HAP-1 (cell line): Measurements from ENCODE around the gene ACOT9.
A peak's percentile ranks its signal among the peaks of the same experiment; 100 is the strongest.
"Not testable (repeated sequence)": the region's sequence is repeated elsewhere in the genome, so short reads cannot be mapped to it uniquely, and the experiment has no call there.

Experiments used
- DNase-seq, 2 experiments: peaks; one replicate each; pipeline ENCODE4 v3.0.0-alpha.2; 2016 to 2020; ENCODE audit warnings: low spot score in 2 of 2
- H3K27me3 ChIP-seq: fragments of 250-450 bp; sonication (Bioruptor Pico); 2 replicates; pipeline ENCODE4 v1.5.1; 2020; ENCODE audit warnings: low read depth, mild to moderate bottlenecking, moderate library complexity
- H3K36me3 ChIP-seq: fragments of 250-450 bp; sonication (Bioruptor Pico); replicated peaks from 2 replicates; pipeline ENCODE4 v1.5.1; 2020; ENCODE audit warnings: mild to moderate bottlenecking
- H3K4me1 ChIP-seq: fragments of 250-450 bp; sonication (Bioruptor Pico); 2 replicates; pipeline ENCODE4 v1.5.1; 2020; ENCODE audit warnings: mild to moderate bottlenecking
- H3K4me3 ChIP-seq: fragments of 250-450 bp; sonication (Bioruptor Pico); 2 replicates; pipeline ENCODE4 v1.5.1; 2020; ENCODE audit warnings: mild to moderate bottlenecking, moderate library complexity
- H3K9me3 ChIP-seq: fragments of 250-450 bp; sonication (Bioruptor Pico); 2 replicates; pipeline ENCODE4 v1.5.1; 2020; ENCODE audit warnings: mild to moderate bottlenecking, moderate library complexity
- in situ Hi-C: fragments of 300-500 bp; cut with MboI; formaldehyde crosslinking; loops from 3 replicates; pipeline ENCODE4 v1.14.3; 2020; ENCODE audit warnings: low sequenced_read_pairs, inconsistent platforms, mixed read lengths

The ACOT9 gene

GRCh38 chrX:23782455-23782854, 39.4 kb upstream of the ACOT9 start:
- DNase-seq = no peak
- Histone ChIP-seq H3K36me3 (peaks cover 12% of the 10 kb centered on the region), H3K4me1 (peaks cover 18% of the 10 kb centered on the region), H3K27me3 (no peaks in the 10 kb centered on the region), H3K9me3 (no peaks in the 10 kb centered on the region), H3K4me3 (peak overlapping the region; percentile 69)
- in situ Hi-C loops = loop anchor here (10.0 kb wide), 1 partner anchor 122 kb away; the partner anchor contains the start of genes APOO and CXorf58

DNA sequence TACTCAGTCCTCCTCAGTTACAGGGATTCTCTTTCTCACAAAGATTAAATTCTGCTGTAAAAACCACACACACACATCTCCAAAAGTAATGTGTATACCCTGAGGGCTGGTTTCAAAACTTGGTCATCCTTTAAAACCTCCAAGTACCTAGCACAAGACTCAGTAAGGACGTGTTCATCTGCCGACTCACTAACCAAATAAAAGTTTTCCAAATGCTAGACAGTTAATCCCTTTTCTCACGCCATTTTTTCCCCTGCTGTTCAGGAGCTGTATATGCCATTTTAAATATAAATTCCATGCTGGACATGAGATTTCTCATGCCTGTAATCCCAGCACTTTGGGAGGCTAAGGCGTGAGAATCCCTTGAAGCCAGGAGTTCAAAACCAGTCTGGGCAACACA, 35.9 kb upstream of the ACOT9 start:
- H3K4me3 ChIP-seq = no peak overlapping the region
- in situ Hi-C loops = no loop called here
- H3K27me3 ChIP-seq = no peaks in the 10 kb centered on the region
- peaks cover 15% of the 10 kb centered on the region for H3K4me1 ChIP-seq
- no peaks in the 10 kb centered on the region for H3K36me3 ChIP-seq
- no peaks in the 10 kb centered on the region for H3K9me3 ChIP-seq
- DNase-seq = peak; percentile 32 to 40

GRCh38 chrX:23776363-23776762, 33.3 kb upstream of the ACOT9 start:
- no peak overlapping the region for H3K4me3 ChIP-seq
- DNase-seq = no peak
- in situ Hi-C loops = no loop called here
- peaks cover 3% of the 10 kb centered on the region; the same call in 1 of the 2 replicates for H3K4me1 ChIP-seq
- H3K27me3 ChIP-seq = no peaks in the 10 kb centered on the region
- H3K36me3 ChIP-seq = no peaks in the 10 kb centered on the region
- H3K9me3 ChIP-seq = no peaks in the 10 kb centered on the region

DNA sequence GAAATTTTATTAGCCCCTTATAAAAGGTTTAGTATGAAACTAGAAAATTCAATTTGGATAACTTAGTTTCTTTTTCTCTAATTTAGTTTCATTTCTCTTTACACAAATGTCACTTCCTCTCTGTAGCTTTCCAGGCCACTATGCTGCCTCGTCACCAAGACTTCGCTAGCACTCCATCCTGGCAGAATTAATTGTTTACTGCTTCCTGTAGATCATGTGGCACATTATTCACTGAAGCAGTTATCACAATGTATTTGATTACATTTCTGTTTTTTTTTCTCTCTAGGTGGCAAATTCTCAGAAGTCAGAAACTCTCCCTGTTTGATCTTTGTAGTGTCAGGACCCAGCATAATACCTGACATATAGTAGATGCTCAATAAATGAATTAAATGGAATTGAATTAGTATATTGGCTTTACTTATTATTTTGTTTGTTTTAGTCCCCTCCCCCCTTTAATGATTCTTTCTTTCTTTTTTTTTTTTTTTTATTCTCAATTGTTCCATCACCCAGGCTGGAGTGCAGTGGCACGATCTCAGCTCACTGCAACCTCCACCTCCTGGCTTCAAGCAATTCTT, 30.6 kb upstream of the ACOT9 start:
- no peak overlapping the region for H3K4me3 ChIP-seq
- no peaks in the 10 kb centered on the region for H3K9me3 ChIP-seq
- in situ Hi-C loops = no loop called here
- no peaks in the 10 kb centered on the region for H3K27me3 ChIP-seq
- no peaks in the 10 kb centered on the region for H3K4me1 ChIP-seq
- DNase-seq = no peak
- no peaks in the 10 kb centered on the region for H3K36me3 ChIP-seq

GRCh38 chrX:23771086-23771485, 28.0 kb upstream of the ACOT9 start:
- H3K4me3 ChIP-seq, H3K36me3 ChIP-seq, H3K9me3 ChIP-seq, H3K4me1 ChIP-seq, DNase-seq, in situ Hi-C loops, H3K27me3 ChIP-seq: not testable (repeated sequence)

GRCh38 chrX:23770142-23770541, 27.1 kb upstream of the ACOT9 start:
- DNase-seq = no peak
- in situ Hi-C loops = no loop called here
- Histone ChIP-seq H3K36me3 (no peaks in the 10 kb centered on the region), H3K4me3 (no peak overlapping the region), H3K9me3 (peaks cover 6% of the 10 kb centered on the region; the same call in 1 of the 2 replicates), H3K27me3 (no peaks in the 10 kb centered on the region), H3K4me1 (no peaks in the 10 kb centered on the region)

DNA sequence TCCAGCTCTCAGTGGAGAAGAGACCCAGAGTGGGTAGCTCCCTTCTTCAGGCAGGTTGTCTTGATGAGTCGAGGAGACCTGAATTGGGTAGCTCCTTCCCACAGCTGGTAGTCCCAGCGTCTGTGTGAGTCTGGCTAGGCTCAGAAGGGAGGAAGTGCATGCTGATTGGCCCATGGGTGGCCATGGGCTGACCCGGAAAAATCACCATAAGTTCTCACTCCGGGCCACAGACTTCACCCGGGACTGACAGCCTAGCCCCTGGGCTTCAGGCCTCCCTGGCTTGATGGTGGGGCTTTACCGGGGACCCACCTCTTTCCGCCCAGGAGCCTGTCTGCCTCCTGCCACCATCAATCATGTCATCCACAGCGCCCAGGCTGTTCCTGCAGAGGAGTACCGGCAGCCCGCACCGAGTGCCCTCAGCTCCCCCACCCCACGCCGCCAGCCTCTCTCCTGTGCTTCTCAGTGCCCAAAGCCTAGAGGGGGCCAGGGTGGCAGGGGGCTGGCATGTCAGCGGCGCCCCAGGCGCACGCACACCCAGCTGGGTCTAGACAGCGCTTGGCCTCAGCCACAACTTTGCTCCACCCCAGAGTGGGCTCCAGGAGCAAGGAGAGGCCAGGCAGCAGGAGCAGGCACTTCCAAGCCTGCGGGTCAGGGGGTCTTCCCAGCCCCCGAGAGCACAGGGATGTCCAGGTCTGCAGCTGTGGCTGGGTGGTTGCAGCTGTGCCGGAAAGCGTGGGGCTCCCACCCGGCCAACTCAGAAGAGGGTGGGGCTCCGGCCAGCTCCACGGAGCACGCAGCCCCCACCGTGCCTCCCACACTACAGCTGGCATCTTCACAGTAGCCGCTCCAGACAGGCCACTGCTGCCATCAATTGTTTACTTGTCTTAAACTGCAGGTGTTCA, 23.8 kb upstream of the ACOT9 start:
- no peaks in the 10 kb centered on the region for H3K36me3 ChIP-seq
- H3K4me3 ChIP-seq = no peak overlapping the region
- H3K9me3 ChIP-seq = peaks cover 6% of the 10 kb centered on the region; the same call in 1 of the 2 replicates
- peaks cover 10% of the 10 kb centered on the region for H3K4me1 ChIP-seq
- no peaks in the 10 kb centered on the region for H3K27me3 ChIP-seq
- no peak for DNase-seq
- in situ Hi-C loops = no loop called here

- H3K4me3 ChIP-seq = no peak overlapping the region
- no peaks in the 10 kb centered on the region for H3K36me3 ChIP-seq
- in situ Hi-C loops = no loop called here
- peaks cover 6% of the 10 kb centered on the region; the same call in 1 of the 2 replicates for H3K9me3 ChIP-seq
- peaks cover 10% of the 10 kb centered on the region for H3K4me1 ChIP-seq
- DNase-seq = no peak
- no peaks in the 10 kb centered on the region for H3K27me3 ChIP-seq
These were observed 22.8 kb upstream of the ACOT9 start for GRCh38 chrX:23765868-23766267.

- DNase-seq = no peak
These were observed 22.4 kb upstream of the ACOT9 start for GRCh38 chrX:23765449-23765848.

GRCh38 chrX:23764188-23764984, 21.3 kb upstream of the ACOT9 start:
- peak; percentile 30 to 68 for DNase-seq
- in situ Hi-C loops = no loop called here
- peaks cover 6% of the 10 kb centered on the region; the same call in 1 of the 2 replicates for H3K9me3 ChIP-seq
- H3K27me3 ChIP-seq = no peaks in the 10 kb centered on the region
- no peak overlapping the region for H3K4me3 ChIP-seq
- peaks cover 10% of the 10 kb centered on the region for H3K4me1 ChIP-seq
- no peaks in the 10 kb centered on the region for H3K36me3 ChIP-seq

More at GRCh38 chrX:23765449-23765848, 22.4 kb upstream of the ACOT9 start:
- peaks cover 6% of the 10 kb centered on the region; the same call in 1 of the 2 replicates for H3K9me3 ChIP-seq
- no peaks in the 10 kb centered on the region for H3K27me3 ChIP-seq
- H3K36me3 ChIP-seq = no peaks in the 10 kb centered on the region
- peaks cover 10% of the 10 kb centered on the region for H3K4me1 ChIP-seq
- no peak overlapping the region for H3K4me3 ChIP-seq
- in situ Hi-C loops = no loop called here

DNA sequence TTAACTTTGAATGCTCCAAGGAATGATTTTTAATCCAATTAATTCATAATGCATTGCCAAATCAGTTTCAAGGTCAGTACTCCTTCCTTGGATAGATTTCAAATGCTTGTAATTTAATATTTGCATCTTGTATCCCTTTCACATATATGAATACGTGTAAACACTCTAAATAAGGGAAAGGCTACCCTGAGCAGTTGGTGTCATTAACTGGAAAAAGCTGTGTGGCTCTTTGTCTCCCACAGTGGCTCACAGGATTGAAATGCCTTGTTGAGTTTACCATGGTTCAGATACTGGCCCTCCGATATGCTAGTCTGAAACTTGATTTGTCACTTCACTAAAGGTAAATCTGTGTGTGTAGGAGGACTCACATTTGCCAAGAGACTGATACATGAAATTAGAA, 16.7 kb upstream of the ACOT9 start:
- H3K9me3 ChIP-seq = no peaks in the 10 kb centered on the region
- H3K36me3 ChIP-seq = no peaks in the 10 kb centered on the region
- DNase-seq = no peak
- no peak overlapping the region for H3K4me3 ChIP-seq
- H3K4me1 ChIP-seq = peaks cover 8% of the 10 kb centered on the region
- in situ Hi-C loops = loop anchor here (10.0 kb wide), 1 partner anchor 145 kb away; the partner anchor contains the start of genes APOO and CXorf58
- H3K27me3 ChIP-seq = no peaks in the 10 kb centered on the region

DNA sequence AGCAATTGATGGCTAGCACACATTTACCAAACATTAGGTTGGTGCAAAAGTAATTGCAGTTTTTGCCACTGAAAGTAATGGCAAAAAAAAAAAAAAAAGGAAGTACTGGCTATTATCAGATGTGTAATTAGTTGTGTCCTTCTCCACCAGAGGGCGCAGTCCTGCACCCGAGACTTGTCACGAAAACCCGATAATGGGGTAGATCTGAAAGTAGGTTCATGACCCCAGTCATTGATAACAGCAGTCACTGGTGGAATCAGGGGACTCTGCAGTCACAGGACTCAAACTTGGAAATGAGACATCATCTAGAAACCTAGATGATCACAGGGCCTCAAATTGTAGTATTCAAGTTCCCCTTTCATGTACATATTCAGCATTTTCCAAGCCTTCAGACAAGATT, 13.1 kb upstream of the ACOT9 start:
- Histone ChIP-seq H3K4me3 (no peak overlapping the region), H3K9me3 (no peaks in the 10 kb centered on the region), H3K4me1 (peaks cover 5% of the 10 kb centered on the region), H3K27me3 (no peaks in the 10 kb centered on the region), H3K36me3 (no peaks in the 10 kb centered on the region)
- DNase-seq = peak; percentile 59 to 83
- in situ Hi-C loops = loop anchor here (10.0 kb wide), 1 partner anchor 149 kb away; the partner anchor contains the start of genes APOO and CXorf58

- in situ Hi-C loops = loop anchor here (10.0 kb wide), 1 partner anchor 150 kb away; the partner anchor contains the start of genes APOO and CXorf58
- H3K4me1 ChIP-seq = peaks cover 5% of the 10 kb centered on the region
- no peak for DNase-seq
- H3K27me3 ChIP-seq = no peaks in the 10 kb centered on the region
- H3K4me3 ChIP-seq = no peak overlapping the region
- no peaks in the 10 kb centered on the region for H3K9me3 ChIP-seq
- no peaks in the 10 kb centered on the region for H3K36me3 ChIP-seq
These were observed 11.6 kb upstream of the ACOT9 start for GRCh38 chrX:23754664-23755063.
